Measurements from ENCODE around the gene LHFPL6.

The LHFPL6 gene

GRCh38 chr13:39510316-39510695 lies 92.7 kb downstream of the LHFPL6 start:
- no peak overlapping the region for H3K27ac ChIP-seq (ENCODE audit: low read length)
- no peaks in the 10 kb centered on the region for H3K36me3 ChIP-seq (ENCODE audit: insufficient read depth, low read length)
- TF ChIP-seq EZH2 (IDR thresholded peaks at IDR 0.05; ENCODE audit: borderline replicate concordance, low read depth, low read length, severe bottlenecking) (no peak), CTCF (IDR thresholded peaks at IDR 0.05; ENCODE audit: borderline replicate concordance, extremely low read depth, low read length, poor library complexity, severe bottlenecking) (no peak)
- no peaks in the 10 kb centered on the region for H3K4me1 ChIP-seq (ENCODE audit: insufficient read depth, low read length)
- H3K9me3 ChIP-seq (ENCODE audit: insufficient read depth, low read length, severe bottlenecking): no peaks in the 10 kb centered on the region
- DNase-seq (no peak), ATAC-seq (ENCODE audit: insufficient read depth, low read depth) (no peak)
- H3K27me3 ChIP-seq (ENCODE audit: insufficient read depth, low read length, poor library complexity): no peaks in the 10 kb centered on the region
- no peak overlapping the region for H3K4me3 ChIP-seq (ENCODE audit: low read depth in 1 of 2, low read length in 2 of 2)
- no peak overlapping the region for H3K4me2 ChIP-seq (ENCODE audit: insufficient read depth, low read length)
- H3K9ac ChIP-seq (ENCODE audit: low read depth, low read length): no peak overlapping the region
- no peaks in the 10 kb centered on the region for H4K20me1 ChIP-seq (ENCODE audit: insufficient read depth, low read length)
- H3K79me2 ChIP-seq (ENCODE audit: insufficient read depth, low read length): no peaks in the 10 kb centered on the region
- no peak overlapping the region for H2AFZ ChIP-seq (ENCODE audit: low read depth, low read length)

- no peak overlapping the region for H3K27ac ChIP-seq (ENCODE audit: low read length)
- H2AFZ ChIP-seq (ENCODE audit: low read depth, low read length): no peak overlapping the region
- no peak overlapping the region for H3K4me2 ChIP-seq (ENCODE audit: insufficient read depth, low read length)
- no peaks in the 10 kb centered on the region for H4K20me1 ChIP-seq (ENCODE audit: insufficient read depth, low read length)
- no peak for ATAC-seq (ENCODE audit: insufficient read depth, low read depth)
- no peak for TF ChIP-seq CTCF (IDR thresholded peaks at IDR 0.05; ENCODE audit: borderline replicate concordance, extremely low read depth, low read length, poor library complexity, severe bottlenecking)
- no peak for TF ChIP-seq EZH2 (IDR thresholded peaks at IDR 0.05; ENCODE audit: borderline replicate concordance, low read depth, low read length, severe bottlenecking)
- H3K79me2 ChIP-seq (ENCODE audit: insufficient read depth, low read length): no peaks in the 10 kb centered on the region
- no peaks in the 10 kb centered on the region for H3K9me3 ChIP-seq (ENCODE audit: insufficient read depth, low read length, severe bottlenecking)
- no peak overlapping the region for H3K4me3 ChIP-seq (ENCODE audit: low read depth in 1 of 2, low read length in 2 of 2)
- H3K4me1 ChIP-seq (ENCODE audit: insufficient read depth, low read length): no peaks in the 10 kb centered on the region
- no peak overlapping the region for H3K9ac ChIP-seq (ENCODE audit: low read depth, low read length)
- no peak for DNase-seq
- no peaks in the 10 kb centered on the region for H3K36me3 ChIP-seq (ENCODE audit: insufficient read depth, low read length)
- no peaks in the 10 kb centered on the region for H3K27me3 ChIP-seq (ENCODE audit: insufficient read depth, low read length, poor library complexity)
These were observed 93.2 kb downstream of the LHFPL6 start for GRCh38 chr13:39509616-39510315.

DNA sequence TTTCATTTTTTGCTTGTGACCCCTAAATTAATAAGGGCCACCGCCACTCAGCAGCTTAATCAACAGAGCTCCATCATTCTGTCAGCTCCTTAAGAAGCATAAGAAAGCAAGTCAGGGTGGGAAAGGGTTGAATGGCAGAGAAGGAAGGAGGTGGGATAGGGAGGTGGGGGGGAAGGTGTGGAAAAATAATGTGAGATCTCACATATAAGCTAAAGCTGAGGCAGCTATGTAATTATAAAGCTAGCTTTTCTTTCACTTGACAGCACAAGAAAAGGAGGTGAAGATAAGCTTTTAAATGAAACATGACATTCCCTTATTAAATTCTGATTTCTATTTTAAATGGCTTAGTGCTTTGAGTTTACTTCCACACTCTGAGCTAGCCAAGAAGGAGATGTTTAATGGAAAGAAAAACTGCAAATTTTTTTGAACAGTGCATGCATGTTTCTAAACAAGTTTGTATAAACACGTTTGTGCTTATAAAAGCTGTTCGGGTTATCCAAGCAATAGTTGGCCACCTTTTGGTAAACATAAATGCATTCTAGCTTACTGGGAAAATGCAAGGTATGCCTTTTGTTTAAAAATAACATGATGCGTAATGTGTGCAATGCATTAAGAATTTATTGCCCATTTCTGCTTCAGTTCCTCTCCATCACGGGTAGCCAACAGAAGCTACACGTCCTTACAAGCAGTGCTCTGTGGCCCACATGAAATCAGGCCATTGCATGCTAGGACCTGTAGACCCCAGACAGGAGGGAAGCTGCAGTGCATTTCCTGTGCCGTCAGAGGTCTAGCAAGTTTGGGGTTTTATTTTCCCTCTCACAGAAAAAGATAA lies 96.2 kb downstream of the LHFPL6 start:
- no peak overlapping the region for H2AFZ ChIP-seq (ENCODE audit: low read depth, low read length)
- H3K4me3 ChIP-seq (ENCODE audit: low read depth in 1 of 2, low read length in 2 of 2): no peak overlapping the region
- H3K4me2 ChIP-seq (ENCODE audit: insufficient read depth, low read length): no peak overlapping the region
- H3K27me3 ChIP-seq (ENCODE audit: insufficient read depth, low read length, poor library complexity): no peaks in the 10 kb centered on the region
- DNase-seq: no peak
- TF ChIP-seq CTCF (IDR thresholded peaks at IDR 0.05; ENCODE audit: borderline replicate concordance, extremely low read depth, low read length, poor library complexity, severe bottlenecking) (no peak), EZH2 (IDR thresholded peaks at IDR 0.05; ENCODE audit: borderline replicate concordance, low read depth, low read length, severe bottlenecking) (no peak)
- no peak for ATAC-seq (ENCODE audit: insufficient read depth, low read depth)
- H3K9ac ChIP-seq (ENCODE audit: low read depth, low read length): no peak overlapping the region
- H3K4me1 ChIP-seq (ENCODE audit: insufficient read depth, low read length): no peaks in the 10 kb centered on the region
- no peaks in the 10 kb centered on the region for H3K9me3 ChIP-seq (ENCODE audit: insufficient read depth, low read length, severe bottlenecking)
- H4K20me1 ChIP-seq (ENCODE audit: insufficient read depth, low read length): no peaks in the 10 kb centered on the region
- no peaks in the 10 kb centered on the region for H3K36me3 ChIP-seq (ENCODE audit: insufficient read depth, low read length)
- no peak overlapping the region for H3K27ac ChIP-seq (ENCODE audit: low read length)
- H3K79me2 ChIP-seq (ENCODE audit: insufficient read depth, low read length): no peaks in the 10 kb centered on the region
